ENCODE measurements around the gene CORO2B. TPM values are rescaled to one million over a fixed set of nuclear protein-coding genes. Genes with fewer than 3 reads are reported as not detected.
"Not testable (repeated sequence)": the region's sequence is repeated elsewhere in the genome, so short reads cannot be mapped to it uniquely, and the experiment has no call there.

The CORO2B gene
- polyA plus RNA-seq, 1 of the 3 experiments (the other 2 are of a cell fraction), result 3.6 TPM

GRCh38 chr15:68679961-68680371 is 101.2 kb downstream of the CORO2B start:
- H3K9me2 ChIP-seq, result no peaks in the 10 kb centered on the region
- no peak overlapping the region for H3K9ac ChIP-seq
- POLR2A ChIA-PET, result no interaction called here
- H3K27me3 ChIP-seq (ENCODE audit: insufficient read depth), result no peaks in the 10 kb centered on the region
- no peaks in the 10 kb centered on the region for H3K36me3 ChIP-seq (replicated peaks in 1 of 2; ENCODE audit: control insufficient read depth in 1 of 2, insufficient read depth in 2 of 2, low read length in 1 of 2)
- H3K4me2 ChIP-seq, result no peak overlapping the region
- 95% methylated on average over 4 of the region's 4 CpGs for WGBS (ENCODE audit: low lambda C conversion rate)
- no peaks in the 10 kb centered on the region for H4K20me1 ChIP-seq (ENCODE audit: insufficient read depth)
- peaks cover 0 to 4% of the 10 kb centered on the region in 2 experiments; a peak in 1 of 4 replicates for H3K4me1 ChIP-seq (ENCODE audit: control insufficient read depth in 1 of 2, insufficient read depth in 2 of 2, low read depth in 1 of 2, low read length in 1 of 2)
- no peak overlapping the region for H2AFZ ChIP-seq (ENCODE audit: low read depth)
- H3K79me2 ChIP-seq (ENCODE audit: insufficient read depth), result no peaks in the 10 kb centered on the region
- no peaks in the 10 kb centered on the region for H3K9me3 ChIP-seq
- TF ChIP-seq SIN3A (IDR thresholded peaks at IDR 0.05; ENCODE audit: borderline replicate concordance, low read depth, low read length) (no peak), RCOR1 (IDR thresholded peaks at IDR 0.05; ENCODE audit: low read length) (no peak), GABPA (IDR thresholded peaks at IDR 0.05; ENCODE audit: low read depth) (no peak), SMC3 (IDR thresholded peaks at IDR 0.05; ENCODE audit: low read depth, low read length) (no peak), FOXJ3 (CRISPR knock-in tag; IDR thresholded peaks at IDR 0.05) (no peak), ZBTB33 (IDR thresholded peaks at IDR 0.05; ENCODE audit: borderline replicate concordance, low read depth) (no peak), PBX3 (IDR thresholded peaks at IDR 0.05) (no peak), NFIC (IDR thresholded peaks at IDR 0.05; ENCODE audit: borderline replicate concordance) (no peak), CHD2 (IDR thresholded peaks at IDR 0.05; ENCODE audit: low read length, partially characterized antibody) (no peak), FOSL2 (IDR thresholded peaks at IDR 0.05; ENCODE audit: borderline replicate concordance, low read depth) (no peak), RXRA (IDR thresholded peaks at IDR 0.05; ENCODE audit: borderline replicate concordance, low read depth) (no peak), TAF1 (IDR thresholded peaks at IDR 0.05; ENCODE audit: borderline replicate concordance, low read depth, low read length) (no peak), FOXM1 (IDR thresholded peaks at IDR 0.05; ENCODE audit: low read depth) (no peak)
- TF ChIP-seq, protein P1, sequence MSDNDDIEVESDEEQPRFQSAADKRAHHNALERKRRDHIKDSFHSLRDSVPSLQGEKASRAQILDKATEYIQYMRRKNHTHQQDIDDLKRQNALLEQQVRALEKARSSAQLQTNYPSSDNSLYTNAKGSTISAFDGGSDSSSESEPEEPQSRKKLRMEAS (IDR thresholded peaks at IDR 0.05; ENCODE audit: low read depth), result no peak
- TF ChIP-seq, protein P2, sequence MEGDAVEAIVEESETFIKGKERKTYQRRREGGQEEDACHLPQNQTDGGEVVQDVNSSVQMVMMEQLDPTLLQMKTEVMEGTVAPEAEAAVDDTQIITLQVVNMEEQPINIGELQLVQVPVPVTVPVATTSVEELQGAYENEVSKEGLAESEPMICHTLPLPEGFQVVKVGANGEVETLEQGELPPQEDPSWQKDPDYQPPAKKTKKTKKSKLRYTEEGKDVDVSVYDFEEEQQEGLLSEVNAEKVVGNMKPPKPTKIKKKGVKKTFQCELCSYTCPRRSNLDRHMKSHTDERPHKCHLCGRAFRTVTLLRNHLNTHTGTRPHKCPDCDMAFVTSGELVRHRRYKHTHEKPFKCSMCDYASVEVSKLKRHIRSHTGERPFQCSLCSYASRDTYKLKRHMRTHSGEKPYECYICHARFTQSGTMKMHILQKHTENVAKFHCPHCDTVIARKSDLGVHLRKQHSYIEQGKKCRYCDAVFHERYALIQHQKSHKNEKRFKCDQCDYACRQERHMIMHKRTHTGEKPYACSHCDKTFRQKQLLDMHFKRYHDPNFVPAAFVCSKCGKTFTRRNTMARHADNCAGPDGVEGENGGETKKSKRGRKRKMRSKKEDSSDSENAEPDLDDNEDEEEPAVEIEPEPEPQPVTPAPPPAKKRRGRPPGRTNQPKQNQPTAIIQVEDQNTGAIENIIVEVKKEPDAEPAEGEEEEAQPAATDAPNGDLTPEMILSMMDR (IDR thresholded peaks at IDR 0.05), result no peak
- H3K27ac ChIP-seq (ENCODE audit: low read depth in 2 of 2, low read length in 1 of 2), result no peak overlapping the region
- CTCF ChIA-PET, result interaction anchor here (1.6 to 32.6 kb wide), 4 partner anchors 114 to 245 kb away, joined by 5 to 464 read pairs (median 150); no protein-coding TSS in a partner anchor
- no peak for DNase-seq
- no peak overlapping the region for H3K4me3 ChIP-seq (ENCODE audit: low read depth in 2 of 2, low read length in 1 of 2)
- H3F3A ChIP-seq (replicated peaks; ENCODE audit: insufficient read depth), result no peaks in the 10 kb centered on the region

GRCh38 chr15:68680756-68681155 is 102.0 kb downstream of the CORO2B start:
- CTCF ChIA-PET, result interaction anchor here (1.7 to 32.6 kb wide), 4 partner anchors 115 to 244 kb away, joined by 6 to 464 read pairs (median 150); no protein-coding TSS in a partner anchor
- POLR2A ChIA-PET, result not testable (repeated sequence)
- WGBS (ENCODE audit: low lambda C conversion rate), result 78% methylated on average over 10 of the region's 10 CpGs

More at GRCh38 chr15:68680756-68681155, 102.0 kb downstream of the CORO2B start:
- H3K9me2 ChIP-seq; H3F3A ChIP-seq (replicated peaks; ENCODE audit: insufficient read depth); H3K79me2 ChIP-seq (ENCODE audit: insufficient read depth); H3K9ac ChIP-seq; H3K4me1 ChIP-seq (ENCODE audit: control insufficient read depth in 1 of 2, insufficient read depth in 2 of 2, low read depth in 1 of 2, low read length in 1 of 2); DNase-seq; H3K9me3 ChIP-seq; H3K27ac ChIP-seq (ENCODE audit: low read depth in 2 of 2, low read length in 1 of 2); H3K27me3 ChIP-seq (ENCODE audit: insufficient read depth); H4K20me1 ChIP-seq (ENCODE audit: insufficient read depth); H3K4me3 ChIP-seq (ENCODE audit: low read depth in 2 of 2, low read length in 1 of 2); H2AFZ ChIP-seq (ENCODE audit: low read depth); H3K36me3 ChIP-seq (replicated peaks in 1 of 2; ENCODE audit: control insufficient read depth in 1 of 2, insufficient read depth in 2 of 2, low read length in 1 of 2); H3K4me2 ChIP-seq: not testable (repeated sequence)
